Astrocyte of the spinal cord (primary cell): ENCODE results near the gene ELF2.
"Not testable (repeated sequence)": the region's sequence is repeated elsewhere in the genome, so short reads cannot be mapped to it uniquely, and the experiment has no call there.

Experiments
- DNase-seq: peaks from one replicate; pipeline ENCODE4 v3.0.0; 2011; ENCODE audit warnings: low read depth, low spot score
- H3K4me3 ChIP-seq: 2 replicates; pipeline ENCODE4 v1.5.1; 2011; ENCODE audit warnings: low read depth, mild to moderate bottlenecking, low read length, moderate library complexity
- in situ Hi-C: cut with HindIII; loops from 2 replicates; pipeline ENCODE4 v1.10.0; 2017; ENCODE audit warnings: low sequenced_read_pairs
- TF ChIP-seq, protein P1 (sequence below): IDR thresholded peaks from 2 replicates; pipeline ENCODE4 v1.5.1; 2012; ENCODE audit warnings: low read depth, mild to moderate bottlenecking, low read length, inconsistent platforms

The ELF2 gene

GRCh38 chr4:139131209-139131870 lies 45.7 kb downstream of the ELF2 start:
- in situ Hi-C loops, result no loop called here
- TF ChIP-seq, protein P1, sequence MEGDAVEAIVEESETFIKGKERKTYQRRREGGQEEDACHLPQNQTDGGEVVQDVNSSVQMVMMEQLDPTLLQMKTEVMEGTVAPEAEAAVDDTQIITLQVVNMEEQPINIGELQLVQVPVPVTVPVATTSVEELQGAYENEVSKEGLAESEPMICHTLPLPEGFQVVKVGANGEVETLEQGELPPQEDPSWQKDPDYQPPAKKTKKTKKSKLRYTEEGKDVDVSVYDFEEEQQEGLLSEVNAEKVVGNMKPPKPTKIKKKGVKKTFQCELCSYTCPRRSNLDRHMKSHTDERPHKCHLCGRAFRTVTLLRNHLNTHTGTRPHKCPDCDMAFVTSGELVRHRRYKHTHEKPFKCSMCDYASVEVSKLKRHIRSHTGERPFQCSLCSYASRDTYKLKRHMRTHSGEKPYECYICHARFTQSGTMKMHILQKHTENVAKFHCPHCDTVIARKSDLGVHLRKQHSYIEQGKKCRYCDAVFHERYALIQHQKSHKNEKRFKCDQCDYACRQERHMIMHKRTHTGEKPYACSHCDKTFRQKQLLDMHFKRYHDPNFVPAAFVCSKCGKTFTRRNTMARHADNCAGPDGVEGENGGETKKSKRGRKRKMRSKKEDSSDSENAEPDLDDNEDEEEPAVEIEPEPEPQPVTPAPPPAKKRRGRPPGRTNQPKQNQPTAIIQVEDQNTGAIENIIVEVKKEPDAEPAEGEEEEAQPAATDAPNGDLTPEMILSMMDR, result no peak
- H3K4me3 ChIP-seq, result no peak overlapping the region
- DNase-seq, result no peak

- DNase-seq, result no peak
- no peak overlapping the region for H3K4me3 ChIP-seq
- in situ Hi-C loops, result no loop called here
- TF ChIP-seq, protein P1, result no peak
Observed at GRCh38 chr4:139129206-139129605, 47.8 kb downstream of the ELF2 start.

DNA sequence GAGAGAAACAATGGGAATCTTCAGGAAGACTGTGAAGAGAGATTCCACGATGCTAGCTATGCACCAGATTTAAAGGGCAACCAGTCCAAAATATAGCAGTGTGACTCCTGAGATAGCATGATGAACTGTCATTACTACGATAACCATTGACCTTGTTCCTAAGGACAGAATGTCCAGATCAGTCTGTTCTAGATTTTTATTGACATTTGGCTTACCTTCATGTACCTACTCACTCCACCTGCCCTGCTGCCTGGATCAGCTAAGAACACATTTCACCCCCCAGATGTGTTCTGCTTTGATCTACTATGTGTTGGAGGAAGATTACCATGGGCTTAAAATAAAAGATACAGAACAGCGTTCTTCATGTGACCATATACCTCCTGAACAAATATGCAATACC lies 50.1 kb downstream of the ELF2 start:
- DNase-seq, result no peak
- H3K4me3 ChIP-seq, result no peak overlapping the region
- in situ Hi-C loops, result no loop called here
- TF ChIP-seq, protein P1, result no peak

GRCh38 chr4:139123910-139124309 lies 53.1 kb downstream of the ELF2 start:
- TF ChIP-seq, protein P1, result no peak
- DNase-seq, result no peak
- in situ Hi-C loops, result no loop called here
- no peak overlapping the region for H3K4me3 ChIP-seq

GRCh38 chr4:139118365-139118764 lies 58.7 kb downstream of the ELF2 start:
- TF ChIP-seq, protein P1, result no peak
- in situ Hi-C loops, result no loop called here
- DNase-seq, result no peak
- H3K4me3 ChIP-seq, result no peak overlapping the region

GRCh38 chr4:139115226-139115625 lies 61.8 kb downstream of the ELF2 start:
- no peak overlapping the region for H3K4me3 ChIP-seq
- no peak for DNase-seq
- in situ Hi-C loops, result no loop called here
- TF ChIP-seq, protein P1, result no peak

DNA sequence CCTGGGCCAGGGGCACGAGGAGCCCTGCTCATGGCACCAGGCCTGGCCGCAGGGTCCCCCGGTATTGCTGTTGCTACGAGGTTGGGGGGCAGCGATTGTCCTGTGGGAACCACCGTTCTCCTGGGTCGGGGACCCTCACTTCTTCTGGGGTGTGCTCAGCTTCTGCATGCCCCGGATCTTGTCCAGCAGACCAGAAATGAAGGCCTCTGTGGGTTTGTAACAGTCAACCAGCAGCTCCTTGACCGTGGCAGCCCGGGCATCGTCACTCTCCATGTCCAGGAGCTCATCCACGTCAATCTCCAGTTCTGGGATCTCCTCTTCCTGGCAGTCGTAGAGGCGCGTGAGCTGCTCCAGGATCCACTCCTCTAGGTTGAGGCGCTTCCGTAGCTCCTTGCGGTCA lies 62.2 kb downstream of the ELF2 start:
- H3K4me3 ChIP-seq, DNase-seq, in situ Hi-C loops: not testable (repeated sequence)
